ENCODE data around the gene CTSO. TPM values are rescaled to one million over a fixed set of nuclear protein-coding genes. Genes with fewer than 3 reads are reported as not detected.

The CTSO gene
- polyA plus RNA-seq, 2 of the 4 experiments (the other 2 are of a cell fraction) = 0.81 to 2.0 TPM

DNA sequence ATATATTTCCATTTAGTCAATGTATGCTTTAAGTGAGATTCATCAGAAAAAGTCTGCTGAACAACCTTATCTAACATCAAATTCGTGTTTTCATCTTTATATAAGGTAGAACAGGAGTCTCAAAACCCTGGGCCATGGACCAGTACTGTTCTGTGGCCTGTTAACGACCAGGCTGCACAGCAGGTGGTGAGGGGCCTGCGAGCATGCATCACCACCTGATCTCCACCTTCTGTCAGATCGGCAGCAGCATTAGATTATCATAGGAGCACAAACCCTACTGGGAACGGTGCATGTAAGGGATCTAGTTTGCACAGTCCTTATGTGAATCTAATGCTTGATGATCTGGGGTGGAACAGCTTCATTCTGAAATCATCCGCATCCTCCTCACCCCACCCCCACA, 3.2 kb downstream of the CTSO start:
- CTCF ChIA-PET = no interaction called here
- H3K4me2 ChIP-seq = no peak overlapping the region
- 40% methylated on average over 6 of the region's 6 CpGs for WGBS (ENCODE audit: missing lambda C conversion rate)
- no peak overlapping the region for H3K27ac ChIP-seq
- FAIRE-seq (no peak), DNase-seq (ENCODE audit: low read depth in 1 of 2, low spot score in 1 of 2) (no peak), ATAC-seq (no peak)
- H3K9me3 ChIP-seq = no peaks in the 10 kb centered on the region
- H3K4me1 ChIP-seq = no peaks in the 10 kb centered on the region
- POLR2A ChIA-PET = no interaction called here
- H3K4me3 ChIP-seq = no peak overlapping the region
- TF ChIP-seq HOXB5 (CRISPR knock-in tag; IDR thresholded peaks at IDR 0.05) (no peak), MYC (IDR thresholded peaks at IDR 0.05; ENCODE audit: borderline replicate concordance, low read length) (no peak), SMC3 (IDR thresholded peaks at IDR 0.05) (no peak), POLR2A (IDR thresholded peaks at IDR 0.05; ENCODE audit: low read length) (no peak), MAZ (IDR thresholded peaks at IDR 0.05; ENCODE audit: borderline replicate concordance, low read depth, low read length) (no peak), KDM1A (IDR thresholded peaks at IDR 0.05; ENCODE audit: low read depth) (no peak), PHF8 (IDR thresholded peaks at IDR 0.05; ENCODE audit: borderline replicate concordance, low read depth) (no peak), NFE2L2 (conservative IDR thresholded peaks at IDR 0.05; ENCODE audit: low read length) (no peak), RARB (CRISPR knock-in tag; IDR thresholded peaks at IDR 0.05) (no peak), GATA3 (IDR thresholded peaks at IDR 0.05; ENCODE audit: borderline replicate concordance) (no peak), CBX2 (IDR thresholded peaks at IDR 0.05; ENCODE audit: borderline replicate concordance, low read depth) (no peak), HOXB13 (CRISPR knock-in tag; IDR thresholded peaks at IDR 0.05; ENCODE audit: low read depth) (no peak)
- TF ChIP-seq, protein P1, sequence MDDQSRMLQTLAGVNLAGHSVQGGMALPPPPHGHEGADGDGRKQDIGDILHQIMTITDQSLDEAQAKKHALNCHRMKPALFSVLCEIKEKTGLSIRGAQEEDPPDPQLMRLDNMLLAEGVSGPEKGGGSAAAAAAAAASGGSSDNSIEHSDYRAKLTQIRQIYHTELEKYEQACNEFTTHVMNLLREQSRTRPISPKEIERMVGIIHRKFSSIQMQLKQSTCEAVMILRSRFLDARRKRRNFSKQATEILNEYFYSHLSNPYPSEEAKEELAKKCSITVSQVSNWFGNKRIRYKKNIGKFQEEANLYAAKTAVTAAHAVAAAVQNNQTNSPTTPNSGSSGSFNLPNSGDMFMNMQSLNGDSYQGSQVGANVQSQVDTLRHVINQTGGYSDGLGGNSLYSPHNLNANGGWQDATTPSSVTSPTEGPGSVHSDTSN (IDR thresholded peaks at IDR 0.05) = no peak
- TF ChIP-seq, protein P2, sequence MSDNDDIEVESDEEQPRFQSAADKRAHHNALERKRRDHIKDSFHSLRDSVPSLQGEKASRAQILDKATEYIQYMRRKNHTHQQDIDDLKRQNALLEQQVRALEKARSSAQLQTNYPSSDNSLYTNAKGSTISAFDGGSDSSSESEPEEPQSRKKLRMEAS (IDR thresholded peaks at IDR 0.05) = no peak
- TF ChIP-seq, protein P3, sequence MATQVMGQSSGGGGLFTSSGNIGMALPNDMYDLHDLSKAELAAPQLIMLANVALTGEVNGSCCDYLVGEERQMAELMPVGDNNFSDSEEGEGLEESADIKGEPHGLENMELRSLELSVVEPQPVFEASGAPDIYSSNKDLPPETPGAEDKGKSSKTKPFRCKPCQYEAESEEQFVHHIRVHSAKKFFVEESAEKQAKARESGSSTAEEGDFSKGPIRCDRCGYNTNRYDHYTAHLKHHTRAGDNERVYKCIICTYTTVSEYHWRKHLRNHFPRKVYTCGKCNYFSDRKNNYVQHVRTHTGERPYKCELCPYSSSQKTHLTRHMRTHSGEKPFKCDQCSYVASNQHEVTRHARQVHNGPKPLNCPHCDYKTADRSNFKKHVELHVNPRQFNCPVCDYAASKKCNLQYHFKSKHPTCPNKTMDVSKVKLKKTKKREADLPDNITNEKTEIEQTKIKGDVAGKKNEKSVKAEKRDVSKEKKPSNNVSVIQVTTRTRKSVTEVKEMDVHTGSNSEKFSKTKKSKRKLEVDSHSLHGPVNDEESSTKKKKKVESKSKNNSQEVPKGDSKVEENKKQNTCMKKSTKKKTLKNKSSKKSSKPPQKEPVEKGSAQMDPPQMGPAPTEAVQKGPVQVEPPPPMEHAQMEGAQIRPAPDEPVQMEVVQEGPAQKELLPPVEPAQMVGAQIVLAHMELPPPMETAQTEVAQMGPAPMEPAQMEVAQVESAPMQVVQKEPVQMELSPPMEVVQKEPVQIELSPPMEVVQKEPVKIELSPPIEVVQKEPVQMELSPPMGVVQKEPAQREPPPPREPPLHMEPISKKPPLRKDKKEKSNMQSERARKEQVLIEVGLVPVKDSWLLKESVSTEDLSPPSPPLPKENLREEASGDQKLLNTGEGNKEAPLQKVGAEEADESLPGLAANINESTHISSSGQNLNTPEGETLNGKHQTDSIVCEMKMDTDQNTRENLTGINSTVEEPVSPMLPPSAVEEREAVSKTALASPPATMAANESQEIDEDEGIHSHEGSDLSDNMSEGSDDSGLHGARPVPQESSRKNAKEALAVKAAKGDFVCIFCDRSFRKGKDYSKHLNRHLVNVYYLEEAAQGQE (IDR thresholded peaks at IDR 0.05) = no peak
- TF ChIP-seq, protein P4, sequence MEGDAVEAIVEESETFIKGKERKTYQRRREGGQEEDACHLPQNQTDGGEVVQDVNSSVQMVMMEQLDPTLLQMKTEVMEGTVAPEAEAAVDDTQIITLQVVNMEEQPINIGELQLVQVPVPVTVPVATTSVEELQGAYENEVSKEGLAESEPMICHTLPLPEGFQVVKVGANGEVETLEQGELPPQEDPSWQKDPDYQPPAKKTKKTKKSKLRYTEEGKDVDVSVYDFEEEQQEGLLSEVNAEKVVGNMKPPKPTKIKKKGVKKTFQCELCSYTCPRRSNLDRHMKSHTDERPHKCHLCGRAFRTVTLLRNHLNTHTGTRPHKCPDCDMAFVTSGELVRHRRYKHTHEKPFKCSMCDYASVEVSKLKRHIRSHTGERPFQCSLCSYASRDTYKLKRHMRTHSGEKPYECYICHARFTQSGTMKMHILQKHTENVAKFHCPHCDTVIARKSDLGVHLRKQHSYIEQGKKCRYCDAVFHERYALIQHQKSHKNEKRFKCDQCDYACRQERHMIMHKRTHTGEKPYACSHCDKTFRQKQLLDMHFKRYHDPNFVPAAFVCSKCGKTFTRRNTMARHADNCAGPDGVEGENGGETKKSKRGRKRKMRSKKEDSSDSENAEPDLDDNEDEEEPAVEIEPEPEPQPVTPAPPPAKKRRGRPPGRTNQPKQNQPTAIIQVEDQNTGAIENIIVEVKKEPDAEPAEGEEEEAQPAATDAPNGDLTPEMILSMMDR (IDR thresholded peaks at IDR 0.05) = no peak
- TF ChIP-seq, protein P5, sequence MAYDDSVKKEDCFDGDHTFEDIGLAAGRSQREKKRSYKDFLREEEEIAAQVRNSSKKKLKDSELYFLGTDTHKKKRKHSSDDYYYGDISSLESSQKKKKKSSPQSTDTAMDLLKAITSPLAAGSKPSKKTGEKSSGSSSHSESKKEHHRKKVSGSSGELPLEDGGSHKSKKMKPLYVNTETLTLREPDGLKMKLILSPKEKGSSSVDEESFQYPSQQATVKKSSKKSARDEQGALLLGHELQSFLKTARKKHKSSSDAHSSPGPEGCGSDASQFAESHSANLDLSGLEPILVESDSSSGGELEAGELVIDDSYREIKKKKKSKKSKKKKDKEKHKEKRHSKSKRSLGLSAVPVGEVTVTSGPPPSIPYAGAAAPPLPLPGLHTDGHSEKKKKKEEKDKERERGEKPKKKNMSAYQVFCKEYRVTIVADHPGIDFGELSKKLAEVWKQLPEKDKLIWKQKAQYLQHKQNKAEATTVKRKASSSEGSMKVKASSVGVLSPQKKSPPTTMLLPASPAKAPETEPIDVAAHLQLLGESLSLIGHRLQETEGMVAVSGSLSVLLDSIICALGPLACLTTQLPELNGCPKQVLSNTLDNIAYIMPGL (CRISPR knock-in tag; IDR thresholded peaks at IDR 0.05; ENCODE audit: borderline replicate concordance) = no peak
- TF ChIP-seq, protein P6, sequence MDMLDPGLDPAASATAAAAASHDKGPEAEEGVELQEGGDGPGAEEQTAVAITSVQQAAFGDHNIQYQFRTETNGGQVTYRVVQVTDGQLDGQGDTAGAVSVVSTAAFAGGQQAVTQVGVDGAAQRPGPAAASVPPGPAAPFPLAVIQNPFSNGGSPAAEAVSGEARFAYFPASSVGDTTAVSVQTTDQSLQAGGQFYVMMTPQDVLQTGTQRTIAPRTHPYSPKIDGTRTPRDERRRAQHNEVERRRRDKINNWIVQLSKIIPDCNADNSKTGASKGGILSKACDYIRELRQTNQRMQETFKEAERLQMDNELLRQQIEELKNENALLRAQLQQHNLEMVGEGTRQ (IDR thresholded peaks at IDR 0.05) = no peak
